CD14-positive monocyte (primary cell): ENCODE measurements around the gene SEC14L1. TPM values are rescaled to one million over a fixed set of nuclear protein-coding genes. Genes with fewer than 3 reads are reported as not detected.
"Not testable (repeated sequence)": the region's sequence is repeated elsewhere in the genome, so short reads cannot be mapped to it uniquely, and the experiment has no call there.

Experiments used
- DNase-seq, 3 donors: peaks; one replicate each; pipeline ENCODE4 v3.0.0-alpha.2; 2011 to 2022
- H2AFZ ChIP-seq: 2 replicates; pipeline ENCODE4 v1.6.0; 2012; ENCODE audit warnings: mild to moderate bottlenecking, low read depth, low read length, inconsistent platforms; ENCODE audit not compliant: insufficient read depth, poor library complexity, severe bottlenecking
- H3K27ac ChIP-seq, 2 donors: 1 replicate in 1 of 2; 2 replicates in 1 of 2; pipeline ENCODE4 v1.5.1; 2012 to 2013; ENCODE audit warnings: low read length in 2 of 2, control low read depth in 1 of 2, inconsistent platforms in 1 of 2, low read depth in 1 of 2, mild to moderate bottlenecking in 1 of 2
- H3K27me3 ChIP-seq, 2 donors: one replicate each; pipeline versions ENCODE4 v1.6.0 to v1.6.1; 2011 to 2013; ENCODE audit warnings: low read length in 2 of 2; ENCODE audit not compliant: control insufficient read depth in 2 of 2, insufficient read depth in 2 of 2
- H3K36me3 ChIP-seq, 2 donors: replicated peaks in 1 of 2; 1 replicate in 1 of 2; 2 replicates in 1 of 2; pipeline versions ENCODE4 v1.5.1 to v1.6.1; 2012 to 2013; ENCODE audit warnings: low read length in 2 of 2, control low read depth in 1 of 2, inconsistent platforms in 1 of 2, mild to moderate bottlenecking in 1 of 2; ENCODE audit not compliant: insufficient read depth in 2 of 2, control insufficient read depth in 1 of 2
- H3K4me1 ChIP-seq, 2 donors: 1 replicate in 1 of 2; 2 replicates in 1 of 2; pipeline versions ENCODE4 v1.5.1 to v1.6.1; 2012 to 2013; ENCODE audit warnings: low read length in 2 of 2, control low read depth in 1 of 2, inconsistent platforms in 1 of 2, mild to moderate bottlenecking in 1 of 2, moderate library complexity in 1 of 2; ENCODE audit not compliant: insufficient read depth in 2 of 2, control insufficient read depth in 1 of 2
- H3K4me2 ChIP-seq: replicated peaks from 2 replicates; pipeline ENCODE3; 2012; ENCODE audit warnings: low read length, moderate library complexity, mild to moderate bottlenecking; ENCODE audit not compliant: poor library complexity, severe bottlenecking; ENCODE audit errors: extremely low read depth
- H3K4me3 ChIP-seq, 3 experiments: fragments of 200-600 bp in 1 of 3; sonication (generic) in 1 of 3; replicated peaks in 1 of 3; 1 replicate in 2 of 3; 2 replicates in 1 of 3; pipeline ENCODE4 v1.5.1; 2011 to 2013; ENCODE audit warnings: low read length in 3 of 3, mild to moderate bottlenecking in 3 of 3, control low read depth in 2 of 3, low read depth in 2 of 3, inconsistent platforms in 1 of 3, moderate library complexity in 1 of 3
- H3K79me2 ChIP-seq: 2 replicates; pipeline ENCODE4 v1.6.0; 2012; ENCODE audit warnings: mild to moderate bottlenecking, control low read depth, inconsistent platforms, low read length, moderate library complexity; ENCODE audit not compliant: insufficient read depth
- H3K9ac ChIP-seq: 2 replicates; pipeline ENCODE4 v1.6.0; 2017; ENCODE audit warnings: low read length, mild to moderate bottlenecking; ENCODE audit not compliant: insufficient read depth, poor library complexity, severe bottlenecking
- H3K9me3 ChIP-seq, 2 donors: replicated peaks in 1 of 2; 1 replicate in 1 of 2; 2 replicates in 1 of 2; pipeline versions ENCODE4 v1.5.1 to v1.6.1; 2012 to 2013; ENCODE audit warnings: low read length in 2 of 2, control low read depth in 1 of 2; ENCODE audit not compliant: control insufficient read depth in 1 of 2, insufficient read depth in 1 of 2
- H4K20me1 ChIP-seq: 2 replicates; pipeline ENCODE4 v1.6.0; 2012; ENCODE audit warnings: mild to moderate bottlenecking, low read length, control low read depth, moderate library complexity; ENCODE audit not compliant: insufficient read depth
- H3K27ac Mint-ChIP-seq, 7 donors: one replicate each; pipeline ENCODE4 v1.8.0; 2020; ENCODE audit warnings: mild to moderate bottlenecking in 7 of 7, mixed read lengths in 7 of 7, moderate library complexity in 6 of 7, inconsistent platforms in 2 of 7
- H3K27me3 Mint-ChIP-seq, 3 donors: one replicate each; pipeline ENCODE4 v1.8.0; 2021 to 2022; ENCODE audit warnings: low read depth in 3 of 3, mild to moderate bottlenecking in 3 of 3, mixed read lengths in 3 of 3, moderate library complexity in 3 of 3, inconsistent platforms in 1 of 3
- H3K36me3 Mint-ChIP-seq, 2 donors: one replicate each; pipeline ENCODE4 v1.8.0; 2020; ENCODE audit warnings: mixed read lengths in 2 of 2, inconsistent platforms in 1 of 2, mild to moderate bottlenecking in 1 of 2
- H3K4me1 Mint-ChIP-seq: one replicate; pipeline ENCODE4 v1.8.0; 2020; ENCODE audit warnings: mild to moderate bottlenecking, mixed read lengths
- H3K4me3 Mint-ChIP-seq, 2 donors: one replicate each; pipeline ENCODE4 v1.8.0; 2020; ENCODE audit warnings: mild to moderate bottlenecking in 2 of 2, mixed read lengths in 2 of 2, moderate library complexity in 1 of 2
- H3K9me3 Mint-ChIP-seq, 7 donors: one replicate each; pipeline ENCODE4 v1.8.0; 2020 to 2022; ENCODE audit warnings: mixed read lengths in 7 of 7, mild to moderate bottlenecking in 6 of 7, moderate library complexity in 6 of 7, inconsistent platforms in 2 of 7
- WGBS: methylation state at CpG from one replicate; pipeline ENCODE4 v1.1.5; 2013; ENCODE audit warnings: missing lambda C conversion rate; ENCODE audit not compliant: insufficient coverage; 5-methylcytosine and 5-hydroxymethylcytosine counted together
- intact Hi-C, 2 donors: fragments of 100-400 bp; cut with micrococcal nuclease; formaldehyde crosslinking; loops; one replicate each; pipeline versions ENCODE4 v1.15.0 to v1.15.1; 2023
- polyA plus RNA-seq, 3 donors: library from polyadenylated mRNA; depleted of rRNA in 1 of 3; unstranded in 2 of 3; stranded (reverse) in 1 of 3; fragments of 300-500 nt in 2 of 3; fragments of >200 nt in 1 of 3; fragmentation: Illumina TruSeq in 2 of 3; gene quantifications; 1 replicate in 2 of 3; 2 replicates in 1 of 3; pipeline ENCODE4 v1.2.3, GENCODE V29; 2012 to 2021
- TF ChIP-seq, protein P1 (sequence below): fragments of 200-600 bp; IDR thresholded peaks from one replicate; pipeline ENCODE4 v1.8.0; 2022; ENCODE audit warnings: antibody characterized with exemption, mild to moderate bottlenecking

SEC14L1 gene
- polyA plus RNA-seq, 3 donors = 34.1 to 76.4 (median 43.2) TPM

DNA sequence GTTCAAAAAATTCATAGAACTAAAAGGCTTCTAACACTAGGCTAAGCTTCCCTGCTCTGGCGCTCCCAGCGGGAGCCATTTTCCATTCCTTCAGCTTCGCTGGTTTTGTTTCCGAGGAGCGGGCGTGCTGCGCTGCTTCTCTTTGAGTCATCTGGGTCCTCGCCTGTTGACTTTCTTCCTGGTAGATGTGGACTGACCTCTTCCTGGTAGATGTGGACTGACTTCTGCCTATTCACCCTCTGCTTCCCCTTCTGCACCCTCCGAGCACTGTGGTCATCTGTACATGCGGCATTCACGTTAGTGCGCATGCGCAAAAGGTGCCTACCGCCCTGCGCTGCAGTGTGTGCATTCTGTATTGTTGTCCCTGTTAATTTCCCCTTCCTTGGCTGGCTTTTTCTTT is 40.8 kb upstream of the SEC14L1 start:
- Mint-ChIP-seq H3K36me3 (peaks cover 22 to 29% of the 10 kb centered on the region in 2 donors), H3K27me3 (no peaks in the 10 kb centered on the region), H3K4me1 (peaks cover 40% of the 10 kb centered on the region), H3K4me3 (peak overlapping the region; percentile 38 to 79), H3K9me3 (peaks cover 0 to 2% (median 0%) of the 10 kb centered on the region in 7 donors), H3K27ac (peak overlapping the region; percentile 95 to 99 (median 98))
- Histone ChIP-seq H3K4me2 (peak overlapping the region; percentile 57), H3K79me2 (peaks cover 11% of the 10 kb centered on the region), H3K36me3 (peaks cover 4 to 9% of the 10 kb centered on the region in 2 donors), H3K27ac (peak overlapping the region; percentile 87 to 94), H3K27me3 (no peaks in the 10 kb centered on the region), H2AFZ (no peak overlapping the region), H3K9me3 (no peaks in the 10 kb centered on the region), H3K9ac (peak overlapping the region; percentile 55), H4K20me1 (no peaks in the 10 kb centered on the region), H3K4me3 (peak overlapping the region in 1 of 3 experiments; percentile 56), H3K4me1 (peaks cover 44 to 45% of the 10 kb centered on the region in 2 donors)
- TF ChIP-seq, protein P1, sequence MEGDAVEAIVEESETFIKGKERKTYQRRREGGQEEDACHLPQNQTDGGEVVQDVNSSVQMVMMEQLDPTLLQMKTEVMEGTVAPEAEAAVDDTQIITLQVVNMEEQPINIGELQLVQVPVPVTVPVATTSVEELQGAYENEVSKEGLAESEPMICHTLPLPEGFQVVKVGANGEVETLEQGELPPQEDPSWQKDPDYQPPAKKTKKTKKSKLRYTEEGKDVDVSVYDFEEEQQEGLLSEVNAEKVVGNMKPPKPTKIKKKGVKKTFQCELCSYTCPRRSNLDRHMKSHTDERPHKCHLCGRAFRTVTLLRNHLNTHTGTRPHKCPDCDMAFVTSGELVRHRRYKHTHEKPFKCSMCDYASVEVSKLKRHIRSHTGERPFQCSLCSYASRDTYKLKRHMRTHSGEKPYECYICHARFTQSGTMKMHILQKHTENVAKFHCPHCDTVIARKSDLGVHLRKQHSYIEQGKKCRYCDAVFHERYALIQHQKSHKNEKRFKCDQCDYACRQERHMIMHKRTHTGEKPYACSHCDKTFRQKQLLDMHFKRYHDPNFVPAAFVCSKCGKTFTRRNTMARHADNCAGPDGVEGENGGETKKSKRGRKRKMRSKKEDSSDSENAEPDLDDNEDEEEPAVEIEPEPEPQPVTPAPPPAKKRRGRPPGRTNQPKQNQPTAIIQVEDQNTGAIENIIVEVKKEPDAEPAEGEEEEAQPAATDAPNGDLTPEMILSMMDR = no peak
- intact Hi-C loops = loop anchor here (1.0 to 5.0 kb wide), 3 partner anchors 12 to 42 kb away; partner anchors contain the start of gene SEC14L1 (in 2 of the 2)
- 10% methylated on average over 13 of the region's 15 CpGs for WGBS
- peak; percentile 97 to 99 (median 98) for DNase-seq

DNA sequence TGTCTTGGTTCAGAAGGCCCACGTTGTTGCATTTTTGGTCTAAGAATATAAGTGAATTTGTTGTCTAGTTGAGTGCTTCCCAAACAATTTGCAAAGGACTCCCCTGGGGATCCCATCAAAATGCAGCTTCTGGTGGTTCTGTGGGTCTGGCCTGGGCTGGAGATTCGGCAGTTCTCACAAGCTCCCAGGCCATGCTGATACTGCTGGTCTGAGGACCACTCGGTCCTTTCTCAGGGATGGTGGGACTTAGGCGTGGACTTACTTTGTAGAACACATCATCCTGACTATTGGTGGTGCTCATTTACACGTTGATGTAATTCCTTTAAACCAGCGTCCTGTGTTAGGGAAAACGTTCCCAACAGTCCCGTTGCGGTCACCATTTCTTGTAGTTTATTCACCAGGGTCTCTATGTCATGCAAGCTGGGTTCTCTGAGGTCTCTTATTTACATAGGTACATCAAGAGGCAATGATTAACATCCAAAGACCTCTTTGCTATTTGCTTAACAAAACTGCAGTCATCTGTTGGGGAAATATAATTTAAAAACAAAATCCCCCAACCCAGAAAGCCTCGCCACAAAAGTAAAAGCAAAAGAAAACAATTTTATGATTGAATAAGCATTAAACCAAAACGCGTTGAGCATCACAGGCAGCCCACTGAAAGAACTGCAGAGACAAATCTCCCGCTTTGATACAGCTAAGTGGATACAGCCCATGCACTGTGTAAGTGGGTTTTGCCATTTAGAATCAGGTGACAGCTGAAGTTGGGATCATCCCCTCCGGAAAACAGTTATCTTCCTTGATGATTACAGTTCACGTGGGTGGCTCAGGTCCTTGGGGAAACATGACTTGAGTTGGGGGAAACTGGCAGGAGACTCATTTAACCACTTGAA is 39.0 kb upstream of the SEC14L1 start:
- H4K20me1 ChIP-seq = no peaks in the 10 kb centered on the region
- no peak overlapping the region for H3K9ac ChIP-seq
- H3K27ac ChIP-seq = no peak overlapping the region
- H3K4me2 ChIP-seq = no peak overlapping the region
- DNase-seq = no peak
- Mint-ChIP-seq H3K4me3 (no peak overlapping the region), H3K9me3 (peaks cover 0 to 2% (median 0%) of the 10 kb centered on the region in 7 donors), H3K4me1 (peaks cover 37% of the 10 kb centered on the region), H3K36me3 (peaks cover 14 to 18% of the 10 kb centered on the region in 2 donors), H3K27me3 (no peaks in the 10 kb centered on the region), H3K27ac (peak overlapping the region in 2 of 7 donors; percentile 20 to 63)
- no peaks in the 10 kb centered on the region for H3K36me3 ChIP-seq
- H2AFZ ChIP-seq = no peak overlapping the region
- H3K4me1 ChIP-seq = peaks cover 42% of the 10 kb centered on the region in 2 donors
- 91% methylated on average over 7 of the region's 15 CpGs for WGBS
- no peaks in the 10 kb centered on the region for H3K9me3 ChIP-seq
- TF ChIP-seq, protein P1 = no peak
- H3K27me3 ChIP-seq = no peaks in the 10 kb centered on the region
- intact Hi-C loops = no loop called here
- peaks cover 11% of the 10 kb centered on the region for H3K79me2 ChIP-seq
- no peak overlapping the region for H3K4me3 ChIP-seq

DNA sequence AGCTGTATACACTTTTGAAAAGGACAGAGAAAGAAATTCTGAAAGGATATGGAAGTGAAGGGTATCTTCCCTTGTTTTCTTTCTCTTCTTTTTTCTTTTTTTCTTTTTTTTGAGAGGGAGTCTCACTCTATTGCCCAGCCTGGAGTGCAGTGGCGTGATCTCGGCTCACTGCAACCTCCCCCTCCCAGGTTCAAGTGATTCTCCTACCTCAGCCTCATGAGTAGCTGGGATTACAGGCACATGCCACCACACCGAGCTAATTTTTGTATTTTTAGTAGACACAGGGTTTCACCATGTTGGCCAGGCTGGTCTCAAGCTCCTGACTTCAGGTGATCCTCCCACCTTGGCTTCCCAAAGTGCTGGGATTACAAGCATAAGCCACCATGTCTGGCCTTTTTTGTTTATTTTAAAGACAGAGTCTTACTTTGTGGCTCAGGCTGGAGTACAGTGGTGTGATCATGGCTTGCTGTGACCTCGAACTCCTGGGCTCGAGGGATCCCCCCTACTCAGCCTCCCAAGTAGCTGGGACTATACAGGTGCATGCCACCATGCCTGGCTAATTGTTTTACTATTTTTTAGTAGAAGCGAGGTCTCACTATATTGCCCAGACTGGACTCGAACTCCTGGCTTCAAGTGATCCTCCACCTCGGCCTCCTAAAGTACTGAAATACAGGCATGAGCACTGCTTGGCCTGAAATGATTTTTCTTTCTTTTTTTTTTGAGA is 38.2 kb upstream of the SEC14L1 start:
- H4K20me1 ChIP-seq, H3K36me3 ChIP-seq, H3K9me3 Mint-ChIP-seq, H3K27me3 Mint-ChIP-seq, H3K9ac ChIP-seq, H3K79me2 ChIP-seq, H3K4me2 ChIP-seq, DNase-seq, H3K4me3 ChIP-seq, intact Hi-C loops, H3K9me3 ChIP-seq, H3K4me3 Mint-ChIP-seq, H3K27ac ChIP-seq, H3K27me3 ChIP-seq, H2AFZ ChIP-seq: not testable (repeated sequence)
- H3K36me3 Mint-ChIP-seq = peaks cover 9 to 11% of the 10 kb centered on the region in 2 donors
- WGBS = 93% methylated on average over 3 of the region's 8 CpGs
- peak overlapping the region in 3 of 7 donors; percentile 20 to 61 (median 41) for H3K27ac Mint-ChIP-seq
- H3K4me1 Mint-ChIP-seq = peaks cover 29% of the 10 kb centered on the region
- peaks cover 34% of the 10 kb centered on the region in 2 donors for H3K4me1 ChIP-seq
